ENCODE results near the gene PGD. TPM values are rescaled to one million over a fixed set of nuclear protein-coding genes. Genes with fewer than 3 reads are reported as not detected.
"Not testable (repeated sequence)": the region's sequence is repeated elsewhere in the genome, so short reads cannot be mapped to it uniquely, and the experiment has no call there.

The PGD gene
- total RNA-seq, 1 experiment from 2014 or later: 97.1 TPM

DNA sequence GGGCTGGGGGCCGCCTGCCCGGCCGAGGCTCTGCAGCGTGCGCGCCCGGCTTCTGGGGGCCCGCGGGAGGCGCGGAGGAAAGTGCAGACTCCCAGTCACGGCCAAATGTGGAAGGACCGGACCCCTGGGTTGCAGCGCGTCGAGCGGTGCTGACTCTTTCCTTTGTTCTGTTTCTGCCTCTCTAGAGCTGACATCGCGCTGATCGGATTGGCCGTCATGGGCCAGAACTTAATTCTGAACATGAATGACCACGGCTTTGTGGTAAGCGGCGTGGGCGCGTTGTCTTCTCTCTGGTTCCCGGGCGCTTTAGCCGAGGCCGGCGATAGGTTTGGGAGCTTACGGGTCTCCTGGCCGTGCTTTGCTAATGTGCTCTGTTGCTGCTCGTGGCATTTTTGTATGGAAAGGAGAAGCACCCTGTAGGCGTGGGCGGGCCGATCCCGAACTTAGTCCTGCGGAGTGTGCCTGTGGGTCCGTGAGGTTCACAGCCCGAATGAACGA, 629 bp downstream of the PGD start:
- peak; percentile 33 for DNase-seq (ENCODE audit: low spot score)

- DNase-seq (ENCODE audit: low spot score): no peak
Observed at GRCh38 chr1:10400013-10400412, 1.1 kb downstream of the PGD start.

GRCh38 chr1:10401281-10401680, 2.4 kb downstream of the PGD start:
- DNase-seq (ENCODE audit: low spot score): no peak

DNA sequence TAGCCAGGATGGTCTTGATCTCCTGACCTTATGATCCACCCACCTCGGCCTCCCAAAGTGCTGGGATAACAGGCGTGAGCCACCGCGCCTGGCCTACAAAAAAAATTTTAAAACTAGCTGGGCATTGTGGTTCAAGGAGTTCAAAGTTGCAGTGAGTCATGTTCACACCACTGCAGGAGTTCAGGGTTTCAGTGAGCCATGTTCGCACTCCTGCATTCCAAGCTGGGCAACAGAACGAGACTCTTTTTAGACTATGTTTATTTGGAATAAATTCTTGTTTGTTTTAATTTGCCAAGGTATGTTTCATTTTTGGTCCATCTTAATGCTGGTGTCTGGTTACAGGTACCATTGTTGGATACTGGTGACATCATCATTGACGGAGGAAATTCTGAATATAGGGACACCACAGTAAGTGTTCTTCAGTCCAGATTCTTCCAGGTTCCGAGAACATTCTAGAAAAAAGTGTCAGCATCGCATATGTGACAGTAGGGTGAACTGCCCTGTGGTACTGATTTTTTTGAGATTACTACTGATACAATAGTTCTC, 3.9 kb downstream of the PGD start:
- DNase-seq (ENCODE audit: low spot score): no peak

- DNase-seq (ENCODE audit: low spot score): no peak
Observed at GRCh38 chr1:10407201-10407600, 8.3 kb downstream of the PGD start.

GRCh38 chr1:10415211-10415930, 16.5 kb downstream of the PGD start:
- peak; percentile 47 for DNase-seq (ENCODE audit: low spot score)

GRCh38 chr1:10415967-10416366, 17.1 kb downstream of the PGD start:
- not testable (repeated sequence) for DNase-seq (ENCODE audit: low spot score)

DNA sequence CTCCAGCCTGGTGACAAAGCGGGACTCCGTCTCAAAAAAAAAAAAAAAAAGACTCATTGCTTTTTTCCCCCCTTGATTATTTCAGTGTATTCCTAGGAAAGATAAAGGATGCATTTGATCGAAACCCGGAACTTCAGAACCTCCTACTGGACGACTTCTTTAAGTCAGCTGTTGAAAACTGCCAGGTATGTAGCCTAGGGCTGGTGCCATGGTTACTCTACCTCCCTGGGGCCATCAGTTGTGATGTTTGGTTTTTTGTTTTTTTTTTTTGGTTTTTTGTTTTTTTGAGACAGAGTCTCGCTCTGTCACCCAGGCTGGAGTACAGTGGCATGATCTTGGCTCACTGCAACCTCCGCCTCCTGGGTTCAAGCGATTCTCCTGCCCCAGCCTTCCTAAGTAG, 19.9 kb downstream of the PGD start:
- DNase-seq (ENCODE audit: low spot score): not testable (repeated sequence)

DNA sequence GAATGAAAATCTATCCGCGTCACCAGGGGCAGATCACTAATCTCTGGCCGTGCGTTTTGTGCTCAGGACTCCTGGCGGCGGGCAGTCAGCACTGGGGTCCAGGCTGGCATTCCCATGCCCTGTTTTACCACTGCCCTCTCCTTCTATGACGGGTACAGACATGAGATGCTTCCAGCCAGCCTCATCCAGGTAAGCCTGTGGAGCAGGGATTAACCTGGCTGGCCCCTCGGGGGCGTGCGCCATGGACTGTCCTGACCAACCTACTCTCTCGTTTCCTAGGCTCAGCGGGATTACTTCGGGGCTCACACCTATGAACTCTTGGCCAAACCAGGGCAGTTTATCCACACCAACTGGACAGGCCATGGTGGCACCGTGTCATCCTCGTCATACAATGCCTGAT, 20.5 kb downstream of the PGD start:
- DNase-seq (ENCODE audit: low spot score): no peak

DNA sequence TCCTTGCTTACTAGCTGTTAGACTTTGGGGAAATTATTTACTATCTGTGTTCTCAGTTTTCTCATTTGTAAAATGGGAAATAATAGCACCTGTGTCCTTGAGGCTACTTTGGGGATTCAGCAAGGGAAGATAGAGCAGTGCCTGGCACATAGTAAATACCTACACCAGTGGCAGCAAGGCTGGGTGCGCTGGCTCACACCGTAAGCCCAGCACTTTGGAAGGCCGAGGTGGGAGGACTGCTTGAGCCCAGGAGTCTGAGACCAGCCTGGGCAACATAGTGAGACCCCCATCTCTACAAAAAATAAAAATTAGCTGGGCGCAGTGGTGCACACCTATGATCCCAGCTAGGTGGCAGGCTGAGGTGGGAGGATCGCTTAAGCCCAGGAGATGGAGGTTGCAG, 22.8 kb downstream of the PGD start:
- DNase-seq (ENCODE audit: low spot score): no peak

DNA sequence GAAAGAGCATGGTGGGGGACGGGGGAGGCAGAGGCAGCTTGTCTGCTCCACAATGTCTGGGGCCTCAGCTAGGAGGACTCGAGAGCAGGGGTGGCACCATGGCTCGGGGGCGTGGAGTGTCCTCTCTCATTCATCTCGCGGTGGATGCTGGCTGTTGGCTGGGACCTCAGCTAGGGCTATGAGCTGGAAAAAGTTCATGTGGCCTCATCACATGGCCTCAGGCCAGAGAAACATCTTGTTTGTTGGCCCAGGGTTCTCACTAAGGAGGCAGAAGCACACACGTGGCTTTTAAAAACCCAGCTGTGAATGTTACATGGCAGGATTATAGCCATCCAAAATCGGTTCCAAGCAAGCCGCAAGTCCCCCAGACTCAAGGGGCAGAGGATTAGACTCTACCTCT, 25.2 kb downstream of the PGD start:
- no peak for DNase-seq (ENCODE audit: low spot score)

GRCh38 chr1:10424651-10425050, 25.8 kb downstream of the PGD start:
- DNase-seq (ENCODE audit: low spot score): no peak

DNA sequence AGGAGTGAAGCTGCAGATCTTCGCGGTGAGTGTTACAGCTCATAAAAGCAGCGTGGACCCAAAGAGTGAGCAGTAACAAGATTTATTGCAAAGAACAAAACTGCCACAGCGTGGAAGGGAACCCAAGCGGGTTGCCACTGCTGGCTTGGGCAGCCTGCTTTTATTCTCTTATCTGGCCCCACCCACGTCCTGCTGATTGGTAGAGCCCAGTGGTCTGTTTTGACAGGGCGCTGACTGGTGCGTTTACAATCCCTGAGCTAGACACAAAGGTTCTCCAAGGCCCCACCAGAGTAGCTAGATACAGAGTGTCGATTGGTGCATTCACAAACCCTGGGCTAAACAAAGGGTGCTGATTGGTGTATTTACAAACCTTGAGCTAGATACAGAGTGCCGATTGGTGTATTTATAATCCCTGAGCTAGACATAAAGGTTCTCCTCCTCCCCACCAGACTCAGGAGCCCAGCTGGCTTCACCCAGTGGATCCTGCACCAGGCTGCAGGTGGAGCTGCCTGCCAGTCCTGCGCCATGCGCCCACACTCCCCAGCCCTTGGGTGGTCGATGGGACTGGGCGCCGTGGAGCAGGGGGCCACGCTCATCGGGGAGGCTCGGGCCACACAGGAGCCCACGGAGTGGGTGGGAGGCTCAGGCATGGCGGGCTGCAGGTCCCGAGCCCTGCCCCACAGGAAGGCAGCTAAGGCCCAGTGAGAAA, 27.1 kb downstream of the PGD start:
- DNase-seq (ENCODE audit: low spot score): not testable (repeated sequence)

GRCh38 chr1:10426535-10426848, 27.6 kb downstream of the PGD start:
- DNase-seq (ENCODE audit: low spot score): not testable (repeated sequence)

GRCh38 chr1:10428984-10429383, 30.1 kb downstream of the PGD start:
- DNase-seq (ENCODE audit: low spot score): no peak

GRCh38 chr1:10429868-10430215, 31.0 kb downstream of the PGD start:
- DNase-seq (ENCODE audit: low spot score): no peak

- DNase-seq (ENCODE audit: low spot score): peak; percentile 88
Observed at GRCh38 chr1:10430216-10431069, 31.6 kb downstream of the PGD start, which contains the start of gene CENPS. TSS of gene CENPS (plus strand) at chr1:10430433. CDS start at chr1:10430518, 85 bp downstream.

DNA sequence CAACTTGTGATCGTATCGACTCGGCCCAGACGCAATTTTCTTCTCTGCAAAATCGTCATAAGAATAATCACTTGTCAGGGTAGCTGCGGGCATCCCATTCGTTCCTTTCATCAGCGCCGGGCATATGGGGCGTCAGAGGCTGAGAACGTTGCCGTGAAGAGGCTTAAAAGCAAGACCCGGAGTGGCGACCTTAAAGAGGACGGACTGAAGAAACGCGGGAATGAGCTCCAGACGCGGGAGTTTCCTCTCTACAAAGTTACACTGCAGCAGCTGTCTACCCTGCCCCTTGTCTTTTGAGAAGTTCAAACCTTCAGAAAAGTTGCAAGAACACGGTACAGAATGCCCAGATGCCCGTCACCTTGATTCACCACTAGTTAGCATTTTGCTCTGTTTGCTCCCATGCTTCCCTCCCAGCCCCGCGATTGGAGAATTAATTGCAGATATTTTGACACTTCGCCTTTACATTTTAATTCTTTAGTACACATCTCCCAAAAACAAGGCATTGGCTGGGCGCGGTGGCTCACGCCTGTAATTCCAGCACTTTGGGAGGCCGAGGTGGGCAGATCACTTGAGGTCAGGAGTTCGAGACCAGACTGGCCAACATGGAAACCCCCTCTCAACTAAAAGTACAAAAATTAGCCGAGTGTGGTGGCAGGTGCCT, 32.3 kb downstream of the PGD start:
- no peak for DNase-seq (ENCODE audit: low spot score)

GRCh38 chr1:10432910-10433700, 34.2 kb downstream of the PGD start:
- no peak for DNase-seq (ENCODE audit: low spot score)

DNA sequence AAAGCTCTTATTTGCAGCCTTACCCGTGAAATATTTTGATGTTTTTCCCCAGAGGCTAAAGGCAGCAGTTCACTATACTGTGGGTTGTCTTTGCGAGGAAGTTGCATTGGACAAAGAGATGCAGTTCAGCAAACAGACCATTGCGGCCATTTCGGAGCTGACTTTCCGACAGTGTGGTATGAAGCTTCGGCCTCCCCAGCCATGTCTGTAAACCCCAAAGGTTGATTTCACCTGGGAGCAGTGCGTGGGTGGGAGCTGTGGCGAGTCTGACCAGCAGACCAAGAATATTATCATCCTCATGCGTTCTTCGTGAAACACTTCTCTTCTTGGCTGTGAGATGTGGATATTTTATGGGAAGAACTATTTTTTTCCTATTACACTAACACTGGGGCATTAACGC, 34.9 kb downstream of the PGD start:
- no peak for DNase-seq (ENCODE audit: low spot score)

DNA sequence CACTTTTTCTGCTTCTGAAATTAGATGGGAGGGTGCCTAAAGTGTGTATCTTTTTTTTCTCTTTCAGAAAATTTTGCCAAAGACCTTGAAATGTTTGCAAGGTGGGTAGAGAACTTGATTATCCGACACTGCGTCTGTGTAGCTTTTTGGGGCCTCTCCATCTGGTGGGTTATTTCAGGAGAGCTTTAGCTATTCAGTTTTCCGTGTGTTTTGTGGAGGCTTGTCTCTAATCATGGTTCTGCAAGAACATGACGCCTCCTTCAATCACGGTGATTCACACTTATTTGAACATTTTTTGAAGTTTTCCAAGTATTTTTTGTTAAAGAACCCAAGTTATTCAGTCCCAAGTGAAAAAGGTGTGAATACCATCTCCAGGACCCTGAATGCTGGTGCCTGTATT, 35.7 kb downstream of the PGD start:
- no peak for DNase-seq (ENCODE audit: low spot score)
